ENCODE data around the gene CUL2.

DNA sequence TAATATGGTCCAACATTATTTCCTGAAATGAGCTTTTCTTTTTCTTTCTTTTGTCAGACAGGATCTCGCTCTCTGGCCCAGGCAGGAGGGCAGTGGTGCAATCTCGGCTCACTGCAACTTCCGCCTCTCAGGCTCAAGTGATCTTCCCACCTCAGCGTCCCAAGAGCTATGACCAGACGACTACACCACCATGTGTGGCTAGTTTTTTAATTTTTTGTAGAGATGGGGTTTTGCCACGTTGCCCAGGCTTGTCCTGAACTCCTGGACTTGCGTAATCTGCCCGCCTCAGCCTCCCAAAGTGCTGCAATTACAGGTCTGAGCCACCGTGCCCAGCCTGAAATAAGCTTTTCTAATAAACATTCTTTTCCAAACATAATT is 48.6 kb downstream of the CUL2 start:
- TF ChIP-seq CTCF (IDR thresholded peaks at IDR 0.05) (no peak), POLR2A (IDR thresholded peaks at IDR 0.05) (no peak)
